HepG2 (cell line): Measurements from ENCODE around the gene LGALS9. TPM values are rescaled to one million over a fixed set of nuclear protein-coding genes. Genes with fewer than 3 reads are reported as not detected.

Source experiments
- ATAC-seq: fragments of 200-7000 bp; cut with Tn5 transposase; 3 replicates; pipeline ENCODE4 v1.9.1; 2020; ENCODE audit warnings: mild to moderate bottlenecking, moderate library complexity
- BruUV-seq: library from RNA; stranded (reverse); fragments of 400-500 nt; replicated peaks from 2 replicates; lab custom pipeline; 2021; lab: Mats Ljungman, UMichigan
- CTCF ChIA-PET: fragments of 300-600 bp; formaldehyde crosslinking; extraction: SDS; loops from one replicate; lab custom pipeline; 2021; ENCODE audit warnings: low total read pairs, inconsistent platforms, low intra/inter-chr PET ratio; lab: Yijun Ruan, JAX
- POLR2A ChIA-PET: fragments of 350-600 bp; sonication (Branson Sonifier 250); formaldehyde crosslinking; loops from one replicate; lab custom pipeline; 2020; ENCODE audit warnings: antibody characterized with exemption, inconsistent platforms; lab: Yijun Ruan, JAX
- DNase-seq: peaks from one replicate; pipeline ENCODE4 v3.0.0-alpha.2; 2015; ENCODE audit warnings: low spot score
- FAIRE-seq: peaks from 3 replicates; lab custom pipeline; 2011; peaks lifted over from hg19 to GRCh38; lab: Jason Lieb, UNC
- H2AFZ ChIP-seq: one replicate; pipeline ENCODE4 v1.6.1; 2011; ENCODE audit warnings: low read length, inconsistent platforms
- H3K27ac ChIP-seq: fragments of 300-600 bp; 3 replicates; pipeline ENCODE4 v1.8.0; 2011; ENCODE audit warnings: mixed run types, mild to moderate bottlenecking, mixed read lengths, low read length, inconsistent platforms; ENCODE audit not compliant: insufficient read depth; ENCODE audit errors: extremely low read length
- H3K27me3 ChIP-seq, 2 experiments: fragments of 200-600 bp in 1 of 2; 2 replicates in 1 of 2; 3 replicates in 1 of 2; pipeline versions ENCODE4 v1.6.0 to v1.8.0; 2011; ENCODE audit warnings: low read length in 2 of 2, mild to moderate bottlenecking in 2 of 2, moderate library complexity in 2 of 2, inconsistent platforms in 1 of 2; ENCODE audit not compliant: insufficient read depth in 2 of 2, control insufficient read depth in 1 of 2
- H3K36me3 ChIP-seq, 2 experiments: fragments of 200-600 bp in 1 of 2; replicated peaks in 1 of 2; 2 replicates in 1 of 2; 3 replicates in 1 of 2; pipeline versions ENCODE4 v1.5.1 to v1.8.0; 2011; ENCODE audit warnings: low read length in 2 of 2, inconsistent platforms in 1 of 2; ENCODE audit not compliant: insufficient read depth in 2 of 2, control insufficient read depth in 1 of 2
- H3K4me1 ChIP-seq: 2 replicates; pipeline ENCODE4 v1.5.1; 2012; ENCODE audit warnings: low read length, inconsistent platforms; ENCODE audit not compliant: insufficient read depth
- H3K4me2 ChIP-seq: 2 replicates; pipeline ENCODE4 v1.6.0; 2011; ENCODE audit warnings: low read depth, low read length, inconsistent platforms
- H3K4me3 ChIP-seq, 3 experiments: fragments of 200-600 bp in 1 of 3; sonication (generic), shearing (Covaris generic) in 1 of 3; replicated peaks in 1 of 3; 2 replicates each; pipeline ENCODE4 v1.5.1; 2011 to 2016; ENCODE audit warnings: low read length in 3 of 3, inconsistent platforms in 2 of 3, low read depth in 2 of 3, mild to moderate bottlenecking in 2 of 3, control low read depth in 1 of 3, mixed read lengths in 1 of 3; ENCODE audit not compliant: insufficient read depth in 1 of 3
- H3K79me2 ChIP-seq: one replicate; pipeline ENCODE4 v1.6.1; 2011; ENCODE audit warnings: low read length, inconsistent platforms; ENCODE audit not compliant: insufficient read depth
- H3K9ac ChIP-seq: 2 replicates; pipeline ENCODE4 v1.6.0; 2011; ENCODE audit warnings: mild to moderate bottlenecking, low read depth, low read length, inconsistent platforms; ENCODE audit not compliant: insufficient read depth
- H3K9me3 ChIP-seq: 2 replicates; pipeline ENCODE4 v1.5.1; 2012; ENCODE audit warnings: mild to moderate bottlenecking, low read length
- H4K20me1 ChIP-seq: 2 replicates; pipeline ENCODE4 v1.6.0; 2011; ENCODE audit warnings: inconsistent platforms, mild to moderate bottlenecking, low read length, moderate library complexity; ENCODE audit not compliant: insufficient read depth
- EHMT2 ChIP-seq: fragments of 200-600 bp; sonication (generic); IDR thresholded peaks from 2 replicates; pipeline ENCODE4 v1.7.0; 2017; ENCODE audit warnings: antibody characterized with exemption, low read depth, low read length, borderline replicate concordance
- GABPB1 ChIP-seq: IDR thresholded peaks from 2 replicates; pipeline ENCODE4 v1.6.1; 2016; ENCODE audit warnings: mild to moderate bottlenecking, missing genetic modification reagents, moderate library complexity, missing compliant biosample characterization
- GATAD2A ChIP-seq: IDR thresholded peaks from 2 replicates; pipeline ENCODE4 v1.6.1; 2016
- NCOA1 ChIP-seq: sonication (generic); formaldehyde crosslinking; IDR thresholded peaks from 2 replicates; pipeline ENCODE4 v1.9.0; 2021; ENCODE audit warnings: missing genetic modification reagents
- NR3C1 ChIP-seq: sonication (generic); formaldehyde crosslinking; IDR thresholded peaks from 2 replicates; pipeline ENCODE4 v1.4.0; 2020; ENCODE audit warnings: missing genetic modification reagents
- RFXAP ChIP-seq: sonication (generic); formaldehyde crosslinking; IDR thresholded peaks from 2 replicates; pipeline ENCODE4 v1.4.0; 2020; ENCODE audit warnings: missing genetic modification reagents, borderline replicate concordance
- SP5 ChIP-seq: IDR thresholded peaks from 2 replicates; pipeline ENCODE4 v1.6.1; 2016; ENCODE audit warnings: low read depth, borderline replicate concordance
- ZNF225 ChIP-seq: sonication (generic); formaldehyde crosslinking; IDR thresholded peaks from 2 replicates; pipeline ENCODE4 v1.4.0; 2020; ENCODE audit warnings: mild to moderate bottlenecking, missing genetic modification reagents
- ZNF451 ChIP-seq: sonication (generic); formaldehyde crosslinking; IDR thresholded peaks from 2 replicates; pipeline ENCODE4 v1.5.0; 2020; ENCODE audit warnings: mild to moderate bottlenecking, missing genetic modification reagents
- ZSCAN21 ChIP-seq: sonication (generic); formaldehyde crosslinking; IDR thresholded peaks from 2 replicates; pipeline ENCODE4 v1.8.0; 2022; ENCODE audit warnings: mild to moderate bottlenecking, missing genetic modification reagents, moderate library complexity, borderline replicate concordance
- WGBS: methylation state at CpG from one replicate; pipeline ENCODE4 v1.1.6; 2017; ENCODE audit warnings: low lambda C conversion rate; 5-methylcytosine and 5-hydroxymethylcytosine counted together
- in situ Hi-C: cut with HindIII; loops from 2 replicates; pipeline ENCODE4 v1.10.0; 2017; ENCODE audit warnings: low pct_unique_long_range_greater_than_20kb; ENCODE audit not compliant: extremely low pct_ligation_motif_present
- intact Hi-C: fragments of 100-400 bp; cut with micrococcal nuclease; formaldehyde crosslinking; loops from one replicate; pipeline ENCODE4 v1.10.0; 2022; ENCODE audit not compliant: unreplicated experiment
- polyA plus RNA-seq, 8 experiments: library from polyadenylated mRNA; depleted of rRNA in 3 of 8; stranded (reverse) in 7 of 8; unstranded in 1 of 8; fragments of >200 nt; fragmentation: Illumina TruSeq in 4 of 8; extraction: Trizol in 4 of 8; gene quantifications; 2 replicates each; pipeline versions ENCODE4 v1.2.1 to v1.2.3, GENCODE V29; 2011 to 2016; ENCODE audit warnings: low read depth in 4 of 8, missing spikeins in 1 of 8, mixed read lengths in 1 of 8; ENCODE audit not compliant: insufficient read depth in 1 of 8
- total RNA-seq, 5 experiments: library from RNA; depleted of rRNA; stranded (reverse); fragments of >200 nt; fragmentation: Illumina TruSeq; extraction: Trizol; gene quantifications; 2 replicates each; pipeline ENCODE4 v1.2.3, GENCODE V29; 2016; ENCODE audit warnings: low read depth in 1 of 5
- TF ChIP-seq, protein P1 (sequence below): sonication (generic); formaldehyde crosslinking; IDR thresholded peaks from 2 replicates; pipeline ENCODE4 v1.8.0; 2022; ENCODE audit warnings: mild to moderate bottlenecking, missing genetic modification reagents, moderate library complexity
- TF ChIP-seq, protein P2 (sequence below): sonication (generic); formaldehyde crosslinking; IDR thresholded peaks from 2 replicates; pipeline ENCODE4 v1.8.0; 2022; ENCODE audit warnings: missing genetic modification reagents, mild to moderate bottlenecking, inconsistent platforms, borderline replicate concordance

The LGALS9 gene
- total and polyA plus RNA-seq, 2 of the 13 experiments (the other 11 are each of a cell fraction or from before 2014, with no cell fraction given): 0.40 to 1.4 TPM

DNA sequence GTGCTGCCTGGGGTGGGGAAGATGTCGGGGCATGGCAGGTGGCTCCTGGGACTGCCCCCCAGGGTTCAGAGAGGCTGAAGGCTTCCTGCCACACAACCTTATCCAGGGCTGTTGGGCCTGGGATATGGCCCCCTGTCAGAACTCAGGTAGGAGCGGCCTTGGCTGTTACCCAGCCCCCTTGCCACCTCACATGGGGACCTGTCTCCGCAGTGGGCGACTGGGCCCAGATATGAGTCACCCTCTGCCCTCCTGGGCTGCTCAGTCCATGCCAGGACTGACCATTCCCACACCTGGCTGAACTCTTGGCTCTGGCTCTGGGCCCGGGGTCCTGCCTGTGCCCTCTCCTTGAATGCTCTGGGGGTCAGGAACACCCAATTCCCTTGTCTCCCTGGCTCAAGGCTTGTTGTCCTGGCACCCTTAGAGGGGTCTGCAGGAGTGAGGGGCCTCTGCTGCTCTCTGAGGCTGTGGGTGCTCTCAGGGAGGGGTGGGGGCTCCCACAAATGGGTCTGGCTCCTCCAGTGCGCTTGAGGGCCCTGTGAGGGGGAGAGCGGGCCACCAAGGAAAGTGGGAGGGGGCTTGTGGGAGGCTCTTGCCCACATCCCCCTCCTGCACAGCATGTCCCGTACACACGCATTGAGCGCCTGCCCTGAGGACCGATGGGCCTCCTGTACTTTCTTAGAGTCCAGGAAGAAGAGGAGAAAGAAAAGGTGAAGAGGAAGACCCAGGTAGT, 36.0 kb downstream of the LGALS9 start (continued):
- TF ChIP-seq EHMT2: no peak
- TF ChIP-seq ZSCAN21: no peak
- TF ChIP-seq, protein P1, sequence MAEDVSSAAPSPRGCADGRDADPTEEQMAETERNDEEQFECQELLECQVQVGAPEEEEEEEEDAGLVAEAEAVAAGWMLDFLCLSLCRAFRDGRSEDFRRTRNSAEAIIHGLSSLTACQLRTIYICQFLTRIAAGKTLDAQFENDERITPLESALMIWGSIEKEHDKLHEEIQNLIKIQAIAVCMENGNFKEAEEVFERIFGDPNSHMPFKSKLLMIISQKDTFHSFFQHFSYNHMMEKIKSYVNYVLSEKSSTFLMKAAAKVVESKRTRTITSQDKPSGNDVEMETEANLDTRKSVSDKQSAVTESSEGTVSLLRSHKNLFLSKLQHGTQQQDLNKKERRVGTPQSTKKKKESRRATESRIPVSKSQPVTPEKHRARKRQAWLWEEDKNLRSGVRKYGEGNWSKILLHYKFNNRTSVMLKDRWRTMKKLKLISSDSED (CRISPR knock-in tag): no peak
- no peak for TF ChIP-seq ZNF225 (CRISPR knock-in tag)
- TF ChIP-seq, all 625 proteins: peak for 0

DNA sequence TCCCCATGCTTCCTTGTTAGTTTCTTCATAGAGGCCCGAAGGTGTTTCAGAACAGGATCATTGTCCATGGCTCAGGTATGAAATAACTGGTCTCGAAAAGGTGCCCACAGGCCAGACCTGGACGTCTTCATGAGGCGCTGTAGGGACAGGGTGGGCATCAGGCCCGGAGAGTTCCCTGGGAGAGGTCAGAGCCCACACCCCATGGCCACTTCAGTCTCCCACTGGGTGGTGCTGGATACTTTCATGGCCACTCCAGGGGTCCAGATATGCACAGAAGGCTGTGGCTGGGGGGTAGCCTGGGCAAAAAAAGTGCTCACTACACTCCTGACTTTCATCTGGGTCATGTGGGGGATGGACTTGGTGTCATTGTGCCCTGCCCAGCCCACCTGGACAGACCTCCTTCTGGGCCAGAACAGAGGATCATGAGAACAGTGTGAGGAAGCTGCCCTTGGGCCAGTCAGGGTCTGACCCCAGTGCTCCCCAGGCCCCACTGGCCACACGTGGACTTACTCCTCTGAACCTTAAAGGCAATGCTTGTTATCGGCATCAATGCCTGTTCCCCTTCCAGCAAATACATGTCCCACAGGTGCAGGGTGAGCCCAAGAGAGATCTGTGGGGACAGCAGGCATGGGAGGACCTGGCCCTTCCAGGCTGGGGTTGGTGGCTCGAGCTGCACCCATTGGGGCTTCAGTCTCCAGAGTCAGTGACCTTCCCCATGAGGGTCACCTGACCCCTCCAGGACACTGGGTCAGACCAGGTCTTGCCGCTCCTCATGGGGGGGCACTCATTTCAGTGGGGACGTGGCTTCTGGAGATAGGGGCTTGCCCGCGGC, 36.9 kb downstream of the LGALS9 start:
- TF ChIP-seq RFXAP (CRISPR knock-in tag) (no peak), NR3C1 (CRISPR knock-in tag) (no peak), GATAD2A (no peak), ZNF451 (no peak), GABPB1 (CRISPR knock-in tag) (no peak), SP5 (CRISPR knock-in tag) (no peak), NCOA1 (CRISPR knock-in tag) (no peak)
- TF ChIP-seq, protein P2, sequence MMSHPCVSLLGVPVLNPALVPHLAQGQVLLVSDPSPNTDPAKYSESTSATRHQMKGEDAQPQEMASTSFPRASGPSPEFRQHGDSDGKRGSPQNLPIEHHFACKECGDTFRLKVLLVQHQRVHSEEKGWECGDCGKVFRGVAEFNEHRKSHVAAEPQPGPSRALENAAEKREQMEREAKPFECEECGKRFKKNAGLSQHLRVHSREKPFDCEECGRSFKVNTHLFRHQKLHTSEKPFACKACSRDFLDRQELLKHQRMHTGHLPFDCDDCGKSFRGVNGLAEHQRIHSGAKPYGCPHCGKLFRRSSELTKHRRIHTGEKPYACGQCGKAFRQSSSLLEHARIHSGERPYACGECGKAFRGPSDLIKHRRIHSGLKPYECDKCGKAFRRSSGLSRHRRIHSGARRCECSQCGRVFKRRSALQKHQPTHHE (CRISPR knock-in tag): no peak
- intact Hi-C loops: no loop called here
- Histone ChIP-seq H3K4me1 (no peaks in the 10 kb centered on the region), H2AFZ (no peak overlapping the region), H3K36me3 (no peaks in the 10 kb centered on the region), H3K9ac (no peak overlapping the region), H3K4me2 (no peak overlapping the region), H3K4me3 (no peak overlapping the region), H4K20me1 (no peaks in the 10 kb centered on the region), H3K27me3 (peaks cover 3 to 8% of the 10 kb centered on the region in 2 experiments; a peak in 3 of 5 replicates), H3K79me2 (no peaks in the 10 kb centered on the region), H3K27ac (no peak overlapping the region), H3K9me3 (no peaks in the 10 kb centered on the region)
- no TSS peak for BruUV-seq
- CTCF ChIA-PET: no interaction called here
- in situ Hi-C loops: no loop called here
- FAIRE-seq: no peak
- whole genome bisulfite sequencing: 0% methylated on average over 2 of the region's 12 CpGs
- no peak for DNase-seq
- POLR2A ChIA-PET: no interaction called here
- no peak for ATAC-seq
